PFSK-1 (cell line): Measurements from ENCODE around the gene PDE3B.

Experiments
- POLR2AphosphoS5 ChIP-seq: IDR thresholded peaks from 2 replicates; pipeline ENCODE4 v1.6.1; 2012; ENCODE audit warnings: low read depth, mild to moderate bottlenecking, control low read depth, low read length, moderate library complexity
- REST ChIP-seq, 2 experiments: IDR thresholded peaks; 2 replicates each; pipeline versions ENCODE4 v1.6.1 to v1.8.0; 2011 to 2012; ENCODE audit warnings: low read depth in 2 of 2, low read length in 2 of 2, control low read depth in 1 of 2, inconsistent platforms in 1 of 2, mild to moderate bottlenecking in 1 of 2, moderate library complexity in 1 of 2; ENCODE audit not compliant: insufficient read depth in 1 of 2
- SIN3A ChIP-seq: IDR thresholded peaks from 2 replicates; pipeline ENCODE4 v1.6.1; 2012; ENCODE audit warnings: mild to moderate bottlenecking, low read length, moderate library complexity, borderline replicate concordance; ENCODE audit not compliant: insufficient read depth
- TAF1 ChIP-seq: IDR thresholded peaks from 2 replicates; pipeline ENCODE4 v1.6.1; 2012; ENCODE audit warnings: low read length, control low read depth, borderline replicate concordance; ENCODE audit not compliant: insufficient read depth

- peak; percentile 37; the same call in 1 of the 2 replicates for TF ChIP-seq POLR2AphosphoS5
- no peak for TF ChIP-seq TAF1
- TF ChIP-seq SIN3A = no peak
- TF ChIP-seq REST (IDR thresholded peaks at IDR 0.05; ENCODE audit: insufficient read depth in 1 of 2, low read depth in 2 of 2, low read length in 2 of 2) = no peak
Measured at GRCh38 chr11:14668731-14669301, 25.2 kb downstream of the PDE3B start.
